Immature natural killer cell (primary cell): ENCODE results near the gene STMP1. TPM values are rescaled to one million over a fixed set of nuclear protein-coding genes. Genes with fewer than 3 reads are reported as not detected.

Experiments used
- DNase-seq, 3 donors: peaks; one replicate each; pipeline ENCODE4 v3.0.0; 2022; ENCODE audit warnings: mixed read lengths in 1 of 3
- H3K27ac Mint-ChIP-seq, 6 donors: one replicate each; pipeline ENCODE4 v1.8.0; 2020; ENCODE audit warnings: mixed read lengths in 6 of 6, mild to moderate bottlenecking in 5 of 6, inconsistent platforms in 4 of 6, moderate library complexity in 3 of 6
- H3K27me3 Mint-ChIP-seq, 3 donors: one replicate each; pipeline ENCODE4 v1.8.0; 2020 to 2021; ENCODE audit warnings: low read depth in 3 of 3, mild to moderate bottlenecking in 3 of 3, mixed read lengths in 3 of 3, moderate library complexity in 3 of 3, inconsistent platforms in 1 of 3
- H3K36me3 Mint-ChIP-seq, 3 donors: one replicate each; pipeline ENCODE4 v1.8.0; 2020; ENCODE audit warnings: mixed read lengths in 3 of 3, inconsistent platforms in 2 of 3, mild to moderate bottlenecking in 2 of 3
- H3K4me1 Mint-ChIP-seq, 2 donors: one replicate each; pipeline ENCODE4 v1.8.0; 2020; ENCODE audit warnings: inconsistent platforms in 2 of 2, mild to moderate bottlenecking in 2 of 2, mixed read lengths in 2 of 2, moderate library complexity in 1 of 2
- H3K4me3 Mint-ChIP-seq, 5 donors: one replicate each; pipeline ENCODE4 v1.8.0; 2020; ENCODE audit warnings: mild to moderate bottlenecking in 5 of 5, mixed read lengths in 5 of 5, inconsistent platforms in 3 of 5, moderate library complexity in 3 of 5
- H3K9me3 Mint-ChIP-seq, 6 donors: one replicate each; pipeline ENCODE4 v1.8.0; 2020; ENCODE audit warnings: mild to moderate bottlenecking in 6 of 6, mixed read lengths in 6 of 6, inconsistent platforms in 4 of 6, moderate library complexity in 3 of 6
- polyA plus RNA-seq, 3 donors: library from polyadenylated mRNA; unstranded; fragments of 300-500 nt; fragmentation: Illumina TruSeq; gene quantifications; one replicate each; pipeline ENCODE4 v1.2.3, GENCODE V29; 2021

STMP1 gene
- polyA plus RNA-seq, 3 donors from 2014 or later: 67.5 to 92.1 (median 74.8) TPM

DNA sequence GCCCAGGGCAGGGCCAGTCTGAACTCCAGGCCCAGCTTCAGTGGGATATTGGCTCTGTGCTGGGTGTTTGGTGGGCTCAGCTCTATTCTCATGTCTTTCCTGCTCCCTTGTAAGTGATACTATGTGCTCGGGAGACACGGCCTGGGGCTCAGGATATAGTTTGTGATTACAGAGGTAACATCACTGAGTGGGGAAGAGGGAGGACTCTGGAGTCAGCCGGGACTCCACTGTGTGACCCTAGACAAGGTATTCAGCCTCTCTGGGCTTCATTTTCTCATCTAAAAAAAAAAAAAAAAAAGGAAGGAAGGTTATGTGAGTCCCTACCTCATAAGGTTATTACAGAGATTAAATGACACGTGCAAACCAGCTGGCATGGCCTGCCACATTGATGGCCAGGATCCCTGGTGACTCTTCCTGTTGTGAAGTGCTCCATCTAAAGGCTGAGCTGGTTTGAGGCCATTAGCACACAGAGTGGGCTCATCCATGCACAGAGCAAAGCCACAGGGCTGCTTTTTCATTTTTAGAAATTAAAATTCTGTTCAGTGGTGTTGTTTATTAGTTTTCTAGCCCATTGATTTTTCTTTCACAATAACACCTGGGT lies 50.0 kb downstream of the STMP1 start:
- H3K4me3 Mint-ChIP-seq: no peak overlapping the region
- no peaks in the 10 kb centered on the region for H3K9me3 Mint-ChIP-seq
- no peaks in the 10 kb centered on the region for H3K36me3 Mint-ChIP-seq
- no peak overlapping the region for H3K27ac Mint-ChIP-seq
- no peaks in the 10 kb centered on the region for H3K4me1 Mint-ChIP-seq
- peaks cover 0 to 2% (median 2%) of the 10 kb centered on the region in 3 donors for H3K27me3 Mint-ChIP-seq
- DNase-seq: no peak

DNA sequence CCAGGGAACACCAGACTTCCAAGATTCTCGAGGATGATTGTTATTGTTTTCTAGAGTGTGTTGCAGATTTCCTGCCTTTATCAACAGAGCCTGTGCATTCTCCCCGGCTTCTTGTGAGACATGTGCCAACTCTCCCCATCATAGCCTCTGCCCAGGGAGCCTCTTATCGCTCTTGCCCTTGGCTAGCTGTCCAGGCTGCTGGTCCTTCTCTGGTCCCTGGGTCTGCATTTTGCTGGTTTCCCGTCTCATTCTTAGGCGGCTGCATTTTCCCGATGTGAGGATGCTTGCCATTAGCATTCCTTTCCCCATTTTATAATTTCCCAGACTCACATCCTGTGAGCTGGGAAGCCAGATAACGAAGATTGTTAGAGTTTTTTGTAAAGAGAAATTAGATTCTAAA lies 50.5 kb downstream of the STMP1 start:
- Mint-ChIP-seq H3K9me3 (no peaks in the 10 kb centered on the region), H3K36me3 (no peaks in the 10 kb centered on the region), H3K4me1 (no peaks in the 10 kb centered on the region), H3K4me3 (no peak overlapping the region), H3K27ac (no peak overlapping the region), H3K27me3 (peaks cover 0 to 2% (median 2%) of the 10 kb centered on the region in 3 donors)
- no peak for DNase-seq

DNA sequence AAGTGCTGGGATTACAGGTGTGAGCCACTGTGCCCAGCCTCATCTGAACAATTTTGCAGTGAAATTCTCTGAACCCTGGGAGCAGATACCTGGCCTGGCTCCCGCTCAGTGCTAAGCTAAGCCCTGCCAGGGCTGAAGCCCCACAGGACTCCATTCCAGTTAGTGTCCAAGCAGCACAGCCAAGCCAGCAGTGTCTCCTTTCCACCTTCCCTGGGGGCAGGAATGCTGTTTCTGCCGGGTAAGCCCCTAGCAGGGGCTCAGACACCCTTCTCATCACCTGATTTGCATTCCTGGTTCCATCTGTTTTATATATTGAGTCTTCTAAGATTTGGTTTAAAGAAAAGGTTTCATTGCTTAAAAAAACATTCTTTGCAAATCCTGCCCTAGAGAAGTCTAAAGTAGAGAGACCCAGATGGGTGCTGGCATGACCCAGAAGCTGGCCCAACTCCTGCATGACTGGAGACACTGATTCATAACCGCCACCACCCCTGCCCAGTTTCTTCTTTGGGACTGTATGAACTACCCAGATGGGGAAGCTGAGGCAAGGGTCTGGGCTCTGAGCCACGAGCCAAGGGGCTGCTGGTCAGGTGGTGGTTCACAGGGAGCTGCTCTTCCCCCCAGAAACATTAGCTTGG lies 51.6 kb downstream of the STMP1 start:
- Mint-ChIP-seq H3K27ac (no peak overlapping the region), H3K4me3 (no peak overlapping the region), H3K4me1 (no peaks in the 10 kb centered on the region), H3K9me3 (no peaks in the 10 kb centered on the region), H3K27me3 (peaks cover 0 to 6% (median 2%) of the 10 kb centered on the region in 3 donors), H3K36me3 (no peaks in the 10 kb centered on the region)
- no peak for DNase-seq

DNA sequence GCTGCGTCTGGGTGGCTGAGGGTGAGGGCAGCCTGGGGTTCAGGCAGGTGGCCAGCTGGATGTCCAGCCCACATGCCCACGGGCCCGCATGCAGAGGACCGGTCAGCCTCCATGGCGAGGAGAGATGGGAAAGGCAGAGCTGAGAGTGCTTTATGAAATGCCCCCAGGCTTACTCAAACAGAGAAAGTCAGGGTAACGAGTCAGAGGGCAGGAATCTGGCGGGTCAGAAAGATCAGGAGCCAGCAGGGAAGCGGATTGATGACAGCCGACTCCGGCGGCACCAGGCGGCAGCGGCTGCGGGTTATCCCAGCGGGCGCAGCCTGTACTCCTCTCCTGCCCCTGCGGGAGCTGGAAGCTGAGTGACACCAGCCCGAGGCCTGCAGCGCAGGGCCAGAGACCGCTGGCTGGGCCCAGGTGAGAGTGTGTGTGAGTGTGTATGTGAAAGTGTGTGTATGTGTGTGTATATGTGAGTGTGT lies 52.3 kb downstream of the STMP1 start:
- H3K27me3 Mint-ChIP-seq: peaks cover 0 to 6% (median 2%) of the 10 kb centered on the region in 3 donors
- DNase-seq: no peak
- no peak overlapping the region for H3K4me3 Mint-ChIP-seq
- H3K27ac Mint-ChIP-seq: no peak overlapping the region
- no peaks in the 10 kb centered on the region for H3K9me3 Mint-ChIP-seq
- H3K36me3 Mint-ChIP-seq: no peaks in the 10 kb centered on the region
- H3K4me1 Mint-ChIP-seq: no peaks in the 10 kb centered on the region

DNA sequence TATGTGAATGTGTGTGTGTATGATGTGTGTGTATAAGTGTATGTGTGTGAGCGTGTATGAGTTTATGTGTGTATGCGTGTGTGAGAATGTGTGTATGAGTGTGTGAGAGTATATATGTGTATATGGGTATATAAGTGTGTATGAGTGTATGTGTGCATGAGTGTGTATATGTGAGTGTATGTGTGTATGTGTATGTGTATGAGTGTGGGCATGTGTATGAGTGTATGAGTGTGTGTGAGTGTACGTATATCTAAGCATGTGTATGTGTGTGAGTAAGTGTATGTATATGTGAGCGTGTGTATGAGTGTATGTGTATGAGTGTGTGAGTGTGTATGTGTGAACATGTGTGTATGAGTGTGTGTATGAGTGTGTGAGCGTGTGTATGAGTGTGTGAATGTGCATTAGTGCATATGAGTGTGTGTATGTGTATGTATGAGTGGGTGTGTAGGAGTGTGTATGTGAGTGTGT lies 52.8 kb downstream of the STMP1 start:
- H3K36me3 Mint-ChIP-seq: no peaks in the 10 kb centered on the region
- H3K27ac Mint-ChIP-seq: no peak overlapping the region
- H3K27me3 Mint-ChIP-seq: peaks cover 0 to 10% (median 4%) of the 10 kb centered on the region in 3 donors
- H3K9me3 Mint-ChIP-seq: no peaks in the 10 kb centered on the region
- no peaks in the 10 kb centered on the region for H3K4me1 Mint-ChIP-seq
- DNase-seq: no peak
- H3K4me3 Mint-ChIP-seq: no peak overlapping the region

DNA sequence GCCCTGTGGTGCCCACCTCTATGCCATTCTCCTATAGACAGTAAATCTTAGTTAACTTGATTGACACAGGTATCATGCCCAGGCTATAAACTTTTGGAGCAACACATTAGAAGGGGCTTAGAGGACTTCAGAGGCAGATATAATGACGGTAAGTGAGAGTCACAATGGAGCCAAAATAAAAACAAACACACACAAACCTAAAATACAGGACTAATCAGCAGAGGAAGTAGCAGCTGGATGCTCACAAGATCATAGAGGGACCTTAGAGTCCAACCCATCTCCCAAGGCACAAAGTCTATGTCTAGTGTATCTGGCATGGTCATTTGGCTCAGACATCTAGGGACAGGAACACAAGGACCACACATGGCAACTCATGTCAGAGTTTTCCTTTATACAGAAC lies 53.4 kb downstream of the STMP1 start:
- no peaks in the 10 kb centered on the region for H3K9me3 Mint-ChIP-seq
- H3K4me1 Mint-ChIP-seq: no peaks in the 10 kb centered on the region

DNA sequence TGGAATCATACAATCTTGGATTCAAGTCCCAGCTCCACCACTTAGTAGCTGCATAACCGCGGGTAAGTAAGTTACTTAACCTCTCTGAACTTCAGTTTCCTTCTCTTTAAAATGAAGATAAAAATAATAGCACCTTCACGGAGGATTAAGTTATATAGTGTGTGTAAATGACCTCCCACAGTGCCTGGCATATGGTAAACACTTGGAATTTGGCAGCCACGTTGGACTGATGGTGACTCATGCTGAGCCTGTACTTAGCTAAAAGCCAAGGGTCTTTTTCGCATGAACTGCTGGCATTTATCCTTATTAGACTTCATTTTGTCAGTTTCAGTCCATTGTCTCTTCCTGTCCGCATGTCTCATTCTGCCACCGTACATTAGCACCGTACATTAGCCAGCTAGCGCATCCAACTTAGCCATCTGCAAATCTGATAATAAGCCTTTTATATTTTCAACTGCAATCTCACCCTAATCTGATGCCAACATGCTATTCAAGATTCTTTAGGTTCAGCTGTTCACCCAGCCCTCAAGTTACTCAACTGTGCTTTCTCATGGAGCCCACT lies 54.4 kb downstream of the STMP1 start:
- H3K4me1 Mint-ChIP-seq: no peaks in the 10 kb centered on the region
- H3K9me3 Mint-ChIP-seq: no peaks in the 10 kb centered on the region
- no peak for DNase-seq
- H3K36me3 Mint-ChIP-seq: no peaks in the 10 kb centered on the region
- no peak overlapping the region for H3K4me3 Mint-ChIP-seq
- no peak overlapping the region for H3K27ac Mint-ChIP-seq
- H3K27me3 Mint-ChIP-seq: peaks cover 0 to 14% (median 4%) of the 10 kb centered on the region in 3 donors

More for the DNA sequence above, 53.4 kb downstream of the STMP1 start:
- no peak overlapping the region for H3K27ac Mint-ChIP-seq
- DNase-seq: no peak
- H3K27me3 Mint-ChIP-seq: peaks cover 0 to 13% (median 4%) of the 10 kb centered on the region in 3 donors
- no peaks in the 10 kb centered on the region for H3K36me3 Mint-ChIP-seq
- H3K4me3 Mint-ChIP-seq: no peak overlapping the region

DNA sequence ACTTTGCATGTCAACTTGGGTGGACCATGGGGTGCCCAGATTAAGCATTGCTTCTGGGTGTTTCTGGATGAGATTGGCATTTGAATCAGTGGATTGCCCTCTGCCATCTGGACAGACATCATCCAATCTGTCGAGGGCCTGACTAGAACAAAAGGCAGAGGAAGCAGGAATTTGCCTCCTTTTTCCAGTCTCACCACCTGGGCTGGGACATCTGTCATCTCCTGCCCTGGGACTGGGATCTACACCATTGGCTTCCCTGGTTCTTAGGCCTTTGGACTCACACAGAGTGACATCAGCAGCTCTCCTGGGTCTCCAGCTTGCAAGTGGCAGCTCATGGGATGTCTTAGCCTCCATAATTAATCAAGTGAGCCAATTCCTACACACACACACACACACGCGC lies 55.4 kb downstream of the STMP1 start:
- Mint-ChIP-seq H3K4me3 (no peak overlapping the region), H3K4me1 (no peaks in the 10 kb centered on the region), H3K27me3 (peaks cover 0 to 14% (median 2%) of the 10 kb centered on the region in 3 donors), H3K36me3 (no peaks in the 10 kb centered on the region), H3K27ac (no peak overlapping the region), H3K9me3 (no peaks in the 10 kb centered on the region)
- no peak for DNase-seq

DNA sequence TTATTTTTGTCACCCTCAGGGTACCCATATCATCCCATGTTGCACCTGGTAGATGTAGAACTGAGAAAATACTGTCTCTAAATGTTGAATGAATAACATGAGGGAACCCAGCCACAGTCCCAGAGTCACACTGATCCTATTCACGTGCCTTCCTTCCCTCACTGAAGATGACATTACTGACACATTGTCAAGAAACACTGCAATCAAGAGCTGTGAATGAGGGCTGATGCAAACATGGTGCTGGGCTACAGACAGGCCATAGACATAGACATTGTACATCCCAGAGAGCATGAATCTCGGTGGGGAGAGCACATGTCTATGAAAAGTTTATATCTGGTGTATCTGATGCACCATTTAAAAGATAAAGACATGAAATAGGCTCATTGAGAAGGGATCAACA lies 55.9 kb downstream of the STMP1 start:
- no peaks in the 10 kb centered on the region for H3K36me3 Mint-ChIP-seq
- peaks cover 0 to 13% (median 2%) of the 10 kb centered on the region in 3 donors for H3K27me3 Mint-ChIP-seq
- H3K27ac Mint-ChIP-seq: no peak overlapping the region
- DNase-seq: no peak
- no peak overlapping the region for H3K4me3 Mint-ChIP-seq
- no peaks in the 10 kb centered on the region for H3K9me3 Mint-ChIP-seq
- H3K4me1 Mint-ChIP-seq: no peaks in the 10 kb centered on the region

DNA sequence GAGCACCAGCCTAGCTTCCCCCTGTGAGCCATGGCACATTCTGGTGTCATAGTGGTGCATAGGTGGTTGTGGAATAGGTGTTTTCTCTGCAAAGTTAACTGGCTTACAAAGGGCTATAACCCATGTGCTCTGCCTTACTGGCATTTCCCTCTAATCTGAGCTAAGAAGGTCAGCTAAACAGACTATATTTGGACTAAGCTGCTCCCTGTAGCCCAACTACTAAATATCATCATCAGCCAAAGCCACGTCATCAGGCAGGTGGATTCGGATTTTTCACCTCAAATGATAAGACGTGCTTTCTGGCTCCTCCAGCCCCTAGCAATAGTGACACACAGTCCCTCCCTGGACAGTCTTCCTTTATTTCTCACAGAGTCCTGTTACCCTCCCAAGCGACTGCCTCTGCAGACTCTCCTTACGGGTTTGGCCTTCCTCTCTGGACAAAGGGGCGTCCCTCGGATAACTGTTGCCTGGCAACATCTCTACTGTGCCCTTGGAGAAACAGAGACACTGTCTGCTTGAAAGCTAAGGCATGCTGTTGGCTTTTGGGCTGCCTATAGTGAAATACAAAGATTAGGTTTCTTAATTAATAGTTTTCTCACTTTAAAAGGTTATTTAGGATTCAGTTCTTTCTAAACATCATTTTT lies 56.6 kb downstream of the STMP1 start:
- no peak overlapping the region for H3K27ac Mint-ChIP-seq
- H3K4me3 Mint-ChIP-seq: no peak overlapping the region
- no peaks in the 10 kb centered on the region for H3K36me3 Mint-ChIP-seq
- no peaks in the 10 kb centered on the region for H3K9me3 Mint-ChIP-seq
- DNase-seq: no peak
- H3K27me3 Mint-ChIP-seq: peaks cover 0 to 15% (median 2%) of the 10 kb centered on the region in 3 donors
- no peaks in the 10 kb centered on the region for H3K4me1 Mint-ChIP-seq

DNA sequence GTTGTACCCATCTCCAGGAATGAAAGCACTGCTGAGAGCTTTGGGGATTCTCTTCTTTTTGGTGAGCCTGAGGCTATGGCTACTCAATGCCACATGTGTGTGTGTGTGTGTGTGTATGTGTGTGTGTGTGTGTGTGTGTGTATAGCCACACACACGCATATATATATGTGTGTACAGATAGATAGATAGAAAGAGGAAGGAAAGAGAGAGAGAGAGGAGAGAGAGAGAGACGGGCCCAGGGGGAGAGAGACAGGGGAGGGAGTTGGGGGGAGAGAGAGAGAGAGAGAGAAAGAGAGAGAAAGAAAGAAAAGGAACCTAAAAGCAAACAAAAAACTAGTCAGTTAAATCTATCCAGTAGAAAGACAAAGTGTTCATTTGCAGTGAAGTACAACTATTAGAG lies 57.4 kb downstream of the STMP1 start:
- Mint-ChIP-seq H3K27me3 (peaks cover 0 to 15% (median 2%) of the 10 kb centered on the region in 3 donors), H3K4me3 (no peak overlapping the region)

DNA sequence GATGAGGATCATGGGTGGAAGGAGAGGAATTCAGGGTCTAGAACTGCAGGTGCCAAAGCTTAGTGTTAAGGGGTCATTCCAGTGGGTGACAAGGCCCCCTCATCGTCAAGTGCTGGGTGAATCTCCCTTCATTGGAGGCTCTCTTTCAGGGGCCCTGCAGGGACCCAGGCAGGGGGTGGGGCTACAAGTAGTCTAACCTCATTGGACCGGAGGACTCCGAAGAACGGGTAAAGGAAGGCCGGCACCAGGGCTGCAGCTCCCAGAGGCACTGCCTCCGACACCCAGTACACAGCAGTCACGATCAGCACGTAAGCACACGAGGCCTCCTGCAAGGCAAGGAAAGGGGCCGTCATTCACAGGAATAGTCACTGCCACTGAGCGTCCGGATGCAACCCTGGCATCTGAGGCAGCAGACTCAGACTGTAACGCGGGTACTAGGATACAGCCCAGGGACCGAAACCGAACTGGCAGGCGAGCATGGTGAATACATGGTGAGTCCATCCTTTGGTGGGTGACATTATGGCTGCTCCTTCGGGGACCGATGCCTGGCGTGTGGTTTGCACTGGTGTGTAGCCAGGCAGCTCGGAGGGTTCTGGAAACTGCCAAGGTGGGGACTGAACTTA lies 59.0 kb downstream of the STMP1 start:
- Mint-ChIP-seq H3K36me3 (no peaks in the 10 kb centered on the region), H3K4me3 (no peak overlapping the region), H3K27me3 (peaks cover 0 to 20% (median 2%) of the 10 kb centered on the region in 3 donors), H3K4me1 (no peaks in the 10 kb centered on the region), H3K27ac (no peak overlapping the region), H3K9me3 (no peaks in the 10 kb centered on the region)
- DNase-seq: no peak

More for the DNA sequence above, 57.4 kb downstream of the STMP1 start:
- no peak for DNase-seq
- Mint-ChIP-seq H3K9me3 (no peaks in the 10 kb centered on the region), H3K4me1 (no peaks in the 10 kb centered on the region), H3K36me3 (no peaks in the 10 kb centered on the region), H3K27ac (no peak overlapping the region)

DNA sequence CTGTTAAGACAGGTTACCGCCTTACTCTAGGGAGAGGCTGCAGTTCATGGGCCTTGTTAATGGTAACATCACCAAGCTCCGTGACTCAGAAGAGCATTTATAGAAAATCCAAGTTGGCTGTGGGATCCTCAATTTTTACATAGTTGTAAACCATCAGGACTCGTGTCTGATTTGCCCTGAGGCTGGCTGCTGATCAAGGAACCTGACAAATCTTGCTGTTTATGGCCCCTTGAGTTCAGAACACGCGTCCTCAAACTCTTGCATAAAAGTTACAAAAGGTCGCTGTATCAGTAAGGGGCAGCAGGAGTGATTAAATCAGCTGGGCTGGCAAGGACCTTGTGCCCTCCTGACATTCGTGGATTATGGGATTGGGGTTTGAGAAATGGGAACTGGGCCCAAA lies 61.1 kb downstream of the STMP1 start:
- Mint-ChIP-seq H3K4me1 (no peaks in the 10 kb centered on the region), H3K27ac (no peak overlapping the region), H3K27me3 (peaks cover 0 to 17% (median 2%) of the 10 kb centered on the region in 3 donors), H3K4me3 (no peak overlapping the region), H3K9me3 (no peaks in the 10 kb centered on the region), H3K36me3 (no peaks in the 10 kb centered on the region)
- no peak for DNase-seq
